ENCODE measurements around the gene MAMDC4. TPM values are rescaled to one million over a fixed set of nuclear protein-coding genes. Genes with fewer than 3 reads are reported as not detected.

Gene MAMDC4
- total and polyA plus RNA-seq, 2 experiments from 2014 or later, result 1.7 to 6.8 TPM

GRCh38 chr9:136888454-136888853 lies 36.3 kb downstream of the MAMDC4 start:
- Mint-ChIP-seq H3K9me3 (no peaks in the 10 kb centered on the region), H3K27me3 (ENCODE audit: insufficient read depth, low read depth, poor library complexity) (peaks cover 17% of the 10 kb centered on the region), H3K4me1 (peaks cover 7% of the 10 kb centered on the region; the same call in 2 of the 3 replicates), H3K36me3 (ENCODE audit: low read depth) (peaks cover 2% of the 10 kb centered on the region; the same call in 1 of the 3 replicates), H3K27ac (no peak overlapping the region), H3K4me3 (no peak overlapping the region)
- Histone ChIP-seq H3K9me2 (ENCODE audit: insufficient read depth) (no peaks in the 10 kb centered on the region), H3K4me1 (ENCODE audit: insufficient read depth) (peaks cover 7% of the 10 kb centered on the region), H3K36me3 (ENCODE audit: insufficient read depth) (no peaks in the 10 kb centered on the region), H3K4me2 (no peak overlapping the region), H3K27me3 (ENCODE audit: insufficient read depth) (no peaks in the 10 kb centered on the region), H3F3A (replicated peaks; ENCODE audit: low read depth) (no peaks in the 10 kb centered on the region), H3K27ac (ENCODE audit: low read depth) (no peak overlapping the region), H4K20me1 (replicated peaks; ENCODE audit: insufficient read depth) (peaks cover 47% of the 10 kb centered on the region), H3K79me2 (replicated peaks; ENCODE audit: insufficient read depth) (peaks cover 66% of the 10 kb centered on the region), H2AFZ (no peak overlapping the region), H3K4me3 (no peak overlapping the region)
- DNase-seq (ENCODE audit: low spot score) (no peak), ATAC-seq (no peak)
- TF ChIP-seq REST (IDR thresholded peaks at IDR 0.05; ENCODE audit: unreplicated experiment) (no peak), ZNF114 (CRISPR knock-in tag; IDR thresholded peaks at IDR 0.05) (no peak), CREB1 (CRISPR knock-in tag; IDR thresholded peaks at IDR 0.05; ENCODE audit: low read depth) (no peak)

- H3K36me3 ChIP-seq (ENCODE audit: insufficient read depth), result no peaks in the 10 kb centered on the region
- H3F3A ChIP-seq (replicated peaks; ENCODE audit: low read depth), result no peaks in the 10 kb centered on the region
- TF ChIP-seq JUNB (IDR thresholded peaks at IDR 0.05; ENCODE audit: unreplicated experiment), result no peak
- no peak for TF ChIP-seq CREB1 (CRISPR knock-in tag; IDR thresholded peaks at IDR 0.05; ENCODE audit: low read depth)
- TF ChIP-seq ZNF114 (CRISPR knock-in tag; IDR thresholded peaks at IDR 0.05), result no peak
- no peak for TF ChIP-seq CTCF (conservative IDR thresholded peaks at IDR 0.05; ENCODE audit: low read depth in 2 of 2)
- TF ChIP-seq ZNF331 (CRISPR knock-in tag; IDR thresholded peaks at IDR 0.05; ENCODE audit: low read depth), result no peak
- no peak for TF ChIP-seq STAT1 (IDR thresholded peaks at IDR 0.05; ENCODE audit: unreplicated experiment)
- TF ChIP-seq ZNF462 (CRISPR knock-in tag; IDR thresholded peaks at IDR 0.05), result no peak
Measured at GRCh38 chr9:136889858-136890257, 37.7 kb downstream of the MAMDC4 start.

More at GRCh38 chr9:136889858-136890257, 37.7 kb downstream of the MAMDC4 start:
- H3K4me3 ChIP-seq, result no peak overlapping the region
- H3K4me1 ChIP-seq (ENCODE audit: insufficient read depth), result peaks cover 7% of the 10 kb centered on the region
- Mint-ChIP-seq H3K27ac (no peak overlapping the region), H3K36me3 (ENCODE audit: low read depth) (peaks cover 10% of the 10 kb centered on the region), H3K4me1 (peaks cover 7% of the 10 kb centered on the region; the same call in 2 of the 3 replicates), H3K9me3 (no peaks in the 10 kb centered on the region), H3K4me3 (no peak overlapping the region), H3K27me3 (ENCODE audit: insufficient read depth, low read depth, poor library complexity) (peaks cover 17% of the 10 kb centered on the region)
- no peaks in the 10 kb centered on the region for H3K9me2 ChIP-seq (ENCODE audit: insufficient read depth)
- ATAC-seq (no peak), DNase-seq (ENCODE audit: low spot score) (no peak)
- H2AFZ ChIP-seq, result no peak overlapping the region
- peaks cover 77% of the 10 kb centered on the region for H3K79me2 ChIP-seq (replicated peaks; ENCODE audit: insufficient read depth)
- no peak overlapping the region for H3K27ac ChIP-seq (ENCODE audit: low read depth)
- no peaks in the 10 kb centered on the region for H3K27me3 ChIP-seq (ENCODE audit: insufficient read depth)
- H3K4me2 ChIP-seq, result no peak overlapping the region
- H4K20me1 ChIP-seq (replicated peaks; ENCODE audit: insufficient read depth), result peaks cover 52% of the 10 kb centered on the region

Data from GM23338 (cell line).